ENCODE results near the gene ZRANB1.

ZRANB1 gene

DNA sequence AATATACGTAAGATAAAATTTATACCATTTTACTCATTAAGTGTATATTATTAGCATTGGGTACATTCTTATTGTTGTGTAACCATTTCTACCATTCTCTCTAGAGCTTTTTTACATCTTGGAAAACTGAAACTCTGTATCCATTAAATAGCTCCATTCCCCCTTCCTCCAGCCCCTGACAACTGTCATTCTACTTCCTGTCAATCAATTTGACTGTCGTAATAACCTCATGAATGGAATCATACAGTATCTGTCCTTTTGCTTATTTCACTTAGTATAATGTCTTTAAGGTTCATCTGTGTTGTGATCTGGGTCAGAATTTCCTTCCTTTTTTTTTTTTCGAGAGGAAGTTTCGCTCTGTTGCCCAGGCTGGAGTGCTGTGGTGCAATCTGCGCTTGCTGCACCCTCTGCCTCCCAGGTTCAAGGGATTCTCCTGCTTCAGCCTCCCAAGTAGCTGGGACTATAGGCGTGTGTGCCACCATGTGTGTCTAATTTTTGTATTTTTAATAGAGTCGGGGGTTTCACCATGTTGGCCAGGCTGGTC, 15.6 kb downstream of the ZRANB1 start:
- Histone ChIP-seq H3K9me3 (no peaks in the 10 kb centered on the region), H3K27ac (peak overlapping the region; percentile 78)

DNA sequence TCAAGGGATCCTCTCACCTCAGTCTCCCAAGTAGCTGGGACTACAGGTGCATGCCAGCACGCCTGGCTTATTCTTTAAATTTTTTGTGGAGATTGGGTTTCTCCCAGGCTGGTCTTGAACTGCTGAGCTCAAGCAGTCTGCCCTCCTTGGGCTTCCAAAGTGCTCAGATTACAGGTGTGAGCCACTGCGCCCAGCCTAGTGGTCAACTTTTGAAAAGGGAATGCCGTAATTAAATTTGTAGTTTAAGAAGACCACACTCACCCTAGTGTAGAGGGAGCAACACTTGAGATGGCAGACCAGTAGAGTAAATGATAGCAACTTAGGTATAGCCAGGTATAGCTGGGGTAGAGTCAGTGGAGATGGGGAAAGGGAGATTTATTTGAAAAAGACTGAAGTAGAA, 17.6 kb downstream of the ZRANB1 start:
- TF ChIP-seq, protein P1, sequence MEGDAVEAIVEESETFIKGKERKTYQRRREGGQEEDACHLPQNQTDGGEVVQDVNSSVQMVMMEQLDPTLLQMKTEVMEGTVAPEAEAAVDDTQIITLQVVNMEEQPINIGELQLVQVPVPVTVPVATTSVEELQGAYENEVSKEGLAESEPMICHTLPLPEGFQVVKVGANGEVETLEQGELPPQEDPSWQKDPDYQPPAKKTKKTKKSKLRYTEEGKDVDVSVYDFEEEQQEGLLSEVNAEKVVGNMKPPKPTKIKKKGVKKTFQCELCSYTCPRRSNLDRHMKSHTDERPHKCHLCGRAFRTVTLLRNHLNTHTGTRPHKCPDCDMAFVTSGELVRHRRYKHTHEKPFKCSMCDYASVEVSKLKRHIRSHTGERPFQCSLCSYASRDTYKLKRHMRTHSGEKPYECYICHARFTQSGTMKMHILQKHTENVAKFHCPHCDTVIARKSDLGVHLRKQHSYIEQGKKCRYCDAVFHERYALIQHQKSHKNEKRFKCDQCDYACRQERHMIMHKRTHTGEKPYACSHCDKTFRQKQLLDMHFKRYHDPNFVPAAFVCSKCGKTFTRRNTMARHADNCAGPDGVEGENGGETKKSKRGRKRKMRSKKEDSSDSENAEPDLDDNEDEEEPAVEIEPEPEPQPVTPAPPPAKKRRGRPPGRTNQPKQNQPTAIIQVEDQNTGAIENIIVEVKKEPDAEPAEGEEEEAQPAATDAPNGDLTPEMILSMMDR (IDR thresholded peaks at IDR 0.05), result no peak
- Histone ChIP-seq H3K4me3 (ENCODE audit: low read depth in 1 of 2, low read length in 1 of 2) (no peak overlapping the region), H3K27ac (no peak overlapping the region)

More for the DNA sequence above, 15.6 kb downstream of the ZRANB1 start:
- H3K4me3 ChIP-seq (ENCODE audit: low read depth in 1 of 2, low read length in 1 of 2), result peak overlapping the region; percentile 25 to 42
- H3K27me3 ChIP-seq, result no peaks in the 10 kb centered on the region
- TF ChIP-seq, protein P1 (IDR thresholded peaks at IDR 0.05), result no peak
- H3K36me3 ChIP-seq, result no peaks in the 10 kb centered on the region
- H3K4me1 ChIP-seq (ENCODE audit: control insufficient read depth in 1 of 2, insufficient read depth in 1 of 2, low read depth in 1 of 2, low read length in 1 of 2), result peaks cover 35 to 37% of the 10 kb centered on the region in 2 experiments

DNA sequence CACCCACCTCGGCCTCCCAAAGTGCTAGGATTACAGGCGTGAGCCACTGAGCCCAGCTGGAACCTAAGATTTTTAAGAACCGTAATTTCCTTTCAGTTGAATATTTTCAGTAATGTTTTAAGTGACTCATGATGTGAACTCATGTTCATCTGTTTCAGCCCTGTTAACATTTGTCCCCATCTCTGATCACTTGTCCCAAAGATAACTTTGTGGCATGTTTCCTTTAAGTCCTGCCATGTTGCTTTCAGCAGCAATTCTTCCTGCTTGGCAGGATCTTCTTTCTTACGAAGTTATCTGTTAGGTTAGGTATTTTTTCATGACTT, 19.3 kb downstream of the ZRANB1 start:
- Histone ChIP-seq H3K9me3 (no peaks in the 10 kb centered on the region), H3K27me3 (no peaks in the 10 kb centered on the region), H3K36me3 (peaks cover 3% of the 10 kb centered on the region), H3K27ac (peak overlapping the region; percentile 7), H3K4me3 (ENCODE audit: low read depth in 1 of 2, low read length in 1 of 2) (no peak overlapping the region), H3K4me1 (ENCODE audit: control insufficient read depth in 1 of 2, insufficient read depth in 1 of 2, low read depth in 1 of 2, low read length in 1 of 2) (peaks cover 48 to 52% of the 10 kb centered on the region in 2 experiments)
- TF ChIP-seq, protein P1 (IDR thresholded peaks at IDR 0.05), result no peak

More for the DNA sequence above, 17.6 kb downstream of the ZRANB1 start:
- no peaks in the 10 kb centered on the region for H3K9me3 ChIP-seq
- no peaks in the 10 kb centered on the region for H3K36me3 ChIP-seq
- peaks cover 44 to 49% of the 10 kb centered on the region in 2 experiments for H3K4me1 ChIP-seq (ENCODE audit: control insufficient read depth in 1 of 2, insufficient read depth in 1 of 2, low read depth in 1 of 2, low read length in 1 of 2)
- H3K27me3 ChIP-seq, result no peaks in the 10 kb centered on the region

DNA sequence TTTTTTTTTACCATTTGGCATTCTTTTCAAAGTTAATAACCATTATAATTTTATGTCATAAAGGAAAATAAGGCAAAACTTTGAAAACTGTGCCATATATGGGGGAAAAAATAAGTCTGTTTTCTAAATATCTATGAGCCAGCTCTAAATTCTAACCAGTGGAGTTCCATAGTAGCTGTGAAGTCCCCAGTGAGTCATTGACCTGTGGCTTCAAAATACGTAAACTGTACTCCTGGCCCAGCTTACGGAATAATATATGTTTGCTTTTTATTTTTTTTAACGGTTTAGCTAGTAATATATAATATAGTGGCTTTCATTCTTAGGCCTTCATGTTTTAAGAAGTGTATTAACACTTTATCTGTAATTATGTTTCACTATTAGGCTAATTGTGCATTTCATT, 20.5 kb downstream of the ZRANB1 start:
- peaks cover 15% of the 10 kb centered on the region for H3K36me3 ChIP-seq
- H3K4me3 ChIP-seq (ENCODE audit: low read depth in 1 of 2, low read length in 1 of 2), result no peak overlapping the region
- H3K27me3 ChIP-seq, result no peaks in the 10 kb centered on the region
- peaks cover 36 to 40% of the 10 kb centered on the region in 2 experiments for H3K4me1 ChIP-seq (ENCODE audit: control insufficient read depth in 1 of 2, insufficient read depth in 1 of 2, low read depth in 1 of 2, low read length in 1 of 2)
- H3K9me3 ChIP-seq, result no peaks in the 10 kb centered on the region
- TF ChIP-seq, protein P1 (IDR thresholded peaks at IDR 0.05), result no peak
- H3K27ac ChIP-seq, result no peak overlapping the region

DNA sequence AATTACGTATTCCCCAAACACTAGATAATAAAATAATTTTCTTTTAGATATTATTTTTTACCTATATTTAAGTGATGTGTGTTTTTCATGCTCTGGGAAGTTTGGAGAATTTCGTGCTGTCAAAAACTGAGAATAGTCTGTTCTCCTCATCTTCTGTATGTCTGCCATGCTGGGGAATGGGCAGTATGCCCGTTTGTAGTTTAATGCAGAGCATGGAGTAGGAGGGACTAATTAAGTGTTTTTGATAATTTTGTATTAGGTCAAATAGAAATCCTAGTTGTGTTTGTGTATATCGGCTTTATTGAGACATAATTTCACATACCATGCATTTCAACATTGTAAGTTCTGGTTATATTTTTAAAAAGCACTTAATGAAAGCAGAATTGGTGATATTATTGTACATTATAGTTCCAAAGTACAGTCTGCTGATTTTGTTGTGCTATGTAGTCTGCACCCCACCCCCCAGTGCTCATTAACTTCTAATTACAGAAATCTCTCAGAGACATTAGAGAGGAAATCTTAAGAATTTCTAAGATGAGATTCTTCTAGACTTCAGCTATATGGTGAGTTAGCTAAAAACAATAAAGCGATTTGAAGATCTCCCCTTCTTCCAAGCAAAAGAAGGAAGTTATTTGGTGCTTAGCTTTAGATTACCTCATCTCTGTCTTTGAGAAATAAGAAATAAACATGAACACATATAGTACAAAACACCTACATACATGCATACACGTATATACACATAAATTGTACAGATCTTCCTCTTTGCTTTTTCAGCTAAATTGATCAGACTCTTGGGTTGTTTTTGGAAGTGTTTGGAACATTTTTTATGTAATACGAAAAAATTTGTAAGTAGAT, 22.2 kb downstream of the ZRANB1 start:
- no peaks in the 10 kb centered on the region for H3K9me3 ChIP-seq
- no peaks in the 10 kb centered on the region for H3K27me3 ChIP-seq
- H3K4me1 ChIP-seq (ENCODE audit: control insufficient read depth in 1 of 2, insufficient read depth in 1 of 2, low read depth in 1 of 2, low read length in 1 of 2), result peaks cover 19 to 24% of the 10 kb centered on the region in 2 experiments
- H3K36me3 ChIP-seq, result peaks cover 30% of the 10 kb centered on the region
- H3K27ac ChIP-seq, result peak overlapping the region; percentile 71
- no peak overlapping the region for H3K4me3 ChIP-seq (ENCODE audit: low read depth in 1 of 2, low read length in 1 of 2)
- TF ChIP-seq, protein P1 (IDR thresholded peaks at IDR 0.05), result no peak
